Kidney (tissue), 14 donors: ENCODE results near the gene PRDM16. TPM values are rescaled to one million over a fixed set of nuclear protein-coding genes. Genes with fewer than 3 reads are reported as not detected.

ENCODE experiments used
- DNase-seq, 5 donors: peaks; one replicate each; pipeline ENCODE4 v3.0.0-alpha.2; 2013 to 2020
- FAIRE-seq: peaks from 2 replicates; lab custom pipeline; 2012; peaks lifted over from hg19 to GRCh38; lab: Jason Lieb, UNC
- H3K27ac ChIP-seq, 2 donors: one replicate each; pipeline ENCODE4 v1.7.0; 2013; ENCODE audit warnings: low read depth in 2 of 2, low read length in 2 of 2, inconsistent platforms in 1 of 2
- H3K27me3 ChIP-seq: one replicate; pipeline ENCODE4 v1.7.1; 2013; ENCODE audit warnings: low read length, inconsistent platforms; ENCODE audit not compliant: control insufficient read depth, insufficient read depth
- H3K36me3 ChIP-seq, 3 donors: one replicate each; pipeline versions ENCODE4 v1.7.0 to v1.7.1; 2013; ENCODE audit warnings: low read length in 3 of 3, control low read depth in 1 of 3, inconsistent platforms in 1 of 3; ENCODE audit not compliant: insufficient read depth in 3 of 3, control insufficient read depth in 2 of 3
- H3K4me1 ChIP-seq, 3 donors: one replicate each; pipeline versions ENCODE4 v1.7.0 to v1.7.1; 2013; ENCODE audit warnings: low read length in 3 of 3, inconsistent platforms in 1 of 3, low read depth in 1 of 3; ENCODE audit not compliant: control insufficient read depth in 2 of 3, insufficient read depth in 2 of 3
- H3K4me3 ChIP-seq, 3 donors: one replicate each; pipeline versions ENCODE4 v1.7.0 to v1.8.1; 2013; ENCODE audit warnings: low read length in 3 of 3, control low read depth in 1 of 3, inconsistent platforms in 1 of 3
- H3K9ac ChIP-seq, 3 donors: one replicate each; pipeline versions ENCODE4 v1.7.0 to v1.7.1; 2013; ENCODE audit warnings: low read length in 3 of 3, control low read depth in 1 of 3, inconsistent platforms in 1 of 3
- H3K9me3 ChIP-seq, 3 donors: one replicate each; pipeline versions ENCODE4 v1.7.0 to v1.7.1; 2013; ENCODE audit warnings: low read length in 3 of 3, control low read depth in 1 of 3, inconsistent platforms in 1 of 3; ENCODE audit not compliant: control insufficient read depth in 2 of 3, insufficient read depth in 1 of 3
- intact Hi-C: fragments of 100-400 bp; cut with DNase I; formaldehyde crosslinking; loops from one replicate; pipeline ENCODE4 v1.11.1; 2022
- polyA plus RNA-seq: library from polyadenylated mRNA; stranded (reverse); fragments of 350-450 nt; fragmentation: Illumina TruSeq; extraction: RNeasy Lipid Tissue Mini Kit (QIAGEN cat#74804); gene quantifications from one replicate; pipeline ENCODE4 v1.2.3, GENCODE V29; 2014; ENCODE audit warnings: low read depth, low replicate concordance; ENCODE audit not compliant: insufficient read depth
- total RNA-seq: library from RNA; stranded (reverse); fragmentation: NEBNext Ultra II Directional; extraction: Animal tissue kit (Norgen Biotek cat#: 25700); gene quantifications from one replicate; pipeline ENCODE4 v1.2.1, GENCODE V29; 2021
- TF ChIP-seq, protein P1 (sequence below): IDR thresholded peaks from 3 replicates; pipeline ENCODE4 v1.5.1; 2012; ENCODE audit warnings: mild to moderate bottlenecking, moderate library complexity, borderline replicate concordance; ENCODE audit not compliant: insufficient read depth; ENCODE audit errors: extremely low read depth
- donor health status: control.
- donor health status: control.
- donor health status: control.
- donor health status: control.
- donor health status: control.
- donor health status: DM: yes; HTN: yes; CAD: no.
- donor health status: Normal renal cell carcinoma (clear cell type).

The PRDM16 gene
- total and polyA plus RNA-seq, 2 donors from 2014 or later = 3.0 to 21.9 TPM

DNA sequence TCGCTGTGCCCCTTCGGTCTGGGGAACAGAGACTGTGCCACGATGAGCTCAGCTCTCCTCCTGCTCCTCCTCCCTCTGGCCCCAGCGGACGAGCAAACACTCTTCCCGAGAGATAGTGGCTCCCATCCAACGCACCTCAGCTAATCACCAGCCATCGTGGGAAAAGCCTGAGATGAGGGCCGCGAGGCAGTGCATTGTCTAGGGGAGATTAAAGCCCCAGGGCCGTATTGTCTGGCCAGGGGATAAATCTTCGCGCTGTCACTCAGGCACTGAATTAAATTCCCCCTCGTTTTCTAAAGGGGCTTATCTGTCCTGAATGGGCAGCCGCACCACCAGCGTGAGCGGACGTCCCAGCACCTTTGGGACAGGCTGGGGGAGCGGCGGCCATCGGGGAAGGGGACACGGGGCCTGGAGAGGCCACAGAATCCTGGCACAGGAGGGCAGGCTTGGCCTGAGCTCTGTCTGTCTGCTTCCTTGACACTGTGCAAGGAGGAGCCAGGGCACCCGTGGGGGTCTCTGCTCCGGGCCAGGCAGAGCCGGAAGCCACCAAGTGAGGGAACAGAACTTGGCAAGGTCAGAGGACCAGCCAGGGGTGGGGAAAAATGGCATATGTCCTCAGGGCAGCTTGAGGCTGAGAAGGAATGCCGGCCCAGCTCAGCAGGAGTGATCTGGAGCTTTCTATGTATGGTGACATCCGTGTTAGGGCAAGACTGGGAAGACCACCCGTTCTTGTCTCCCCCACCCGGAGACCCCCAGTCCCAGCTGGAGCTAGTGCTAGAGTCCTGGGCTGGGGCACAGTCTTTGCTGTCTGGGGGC is 32.3 kb downstream of the PRDM16 start:
- no peak overlapping the region for H3K27ac ChIP-seq
- H3K4me3 ChIP-seq = no peak overlapping the region
- H3K27me3 ChIP-seq = no peaks in the 10 kb centered on the region
- TF ChIP-seq, protein P1, sequence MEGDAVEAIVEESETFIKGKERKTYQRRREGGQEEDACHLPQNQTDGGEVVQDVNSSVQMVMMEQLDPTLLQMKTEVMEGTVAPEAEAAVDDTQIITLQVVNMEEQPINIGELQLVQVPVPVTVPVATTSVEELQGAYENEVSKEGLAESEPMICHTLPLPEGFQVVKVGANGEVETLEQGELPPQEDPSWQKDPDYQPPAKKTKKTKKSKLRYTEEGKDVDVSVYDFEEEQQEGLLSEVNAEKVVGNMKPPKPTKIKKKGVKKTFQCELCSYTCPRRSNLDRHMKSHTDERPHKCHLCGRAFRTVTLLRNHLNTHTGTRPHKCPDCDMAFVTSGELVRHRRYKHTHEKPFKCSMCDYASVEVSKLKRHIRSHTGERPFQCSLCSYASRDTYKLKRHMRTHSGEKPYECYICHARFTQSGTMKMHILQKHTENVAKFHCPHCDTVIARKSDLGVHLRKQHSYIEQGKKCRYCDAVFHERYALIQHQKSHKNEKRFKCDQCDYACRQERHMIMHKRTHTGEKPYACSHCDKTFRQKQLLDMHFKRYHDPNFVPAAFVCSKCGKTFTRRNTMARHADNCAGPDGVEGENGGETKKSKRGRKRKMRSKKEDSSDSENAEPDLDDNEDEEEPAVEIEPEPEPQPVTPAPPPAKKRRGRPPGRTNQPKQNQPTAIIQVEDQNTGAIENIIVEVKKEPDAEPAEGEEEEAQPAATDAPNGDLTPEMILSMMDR = no peak
- no peak for FAIRE-seq
- no peak for DNase-seq
- H3K4me1 ChIP-seq = peaks cover 0 to 5% (median 0%) of the 10 kb centered on the region in 3 donors
- intact Hi-C loops = no loop called here
- no peaks in the 10 kb centered on the region for H3K9me3 ChIP-seq
- no peak overlapping the region for H3K9ac ChIP-seq
- H3K36me3 ChIP-seq = no peaks in the 10 kb centered on the region

DNA sequence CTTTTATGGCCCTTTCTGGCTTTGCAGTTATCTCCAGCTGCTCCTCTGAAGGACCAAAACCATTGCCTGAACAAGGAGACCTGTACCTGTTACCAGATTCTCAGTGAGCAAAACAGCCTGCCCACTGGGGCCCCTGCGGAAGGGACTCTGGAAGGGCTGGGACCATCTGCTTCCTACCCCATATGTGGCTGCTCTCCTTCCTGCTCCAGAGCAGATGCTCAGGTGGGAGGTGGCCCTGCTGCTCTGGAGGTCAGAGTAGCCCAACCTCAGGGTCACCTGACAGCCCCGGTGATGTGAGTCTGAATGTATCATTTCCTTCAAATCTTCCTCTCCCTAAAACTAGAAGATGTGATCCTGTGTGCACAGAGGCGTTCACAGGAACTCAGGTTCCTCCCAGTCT is 33.6 kb downstream of the PRDM16 start:
- Histone ChIP-seq H3K27me3 (no peaks in the 10 kb centered on the region), H3K9ac (no peak overlapping the region), H3K4me1 (peaks cover 0 to 5% (median 0%) of the 10 kb centered on the region in 3 donors), H3K9me3 (peaks cover 0 to 1% (median 0%) of the 10 kb centered on the region in 3 donors), H3K4me3 (no peak overlapping the region), H3K36me3 (no peaks in the 10 kb centered on the region), H3K27ac (no peak overlapping the region)
- no peak for FAIRE-seq
- intact Hi-C loops = no loop called here
- TF ChIP-seq, protein P1 = no peak
- DNase-seq = no peak

DNA sequence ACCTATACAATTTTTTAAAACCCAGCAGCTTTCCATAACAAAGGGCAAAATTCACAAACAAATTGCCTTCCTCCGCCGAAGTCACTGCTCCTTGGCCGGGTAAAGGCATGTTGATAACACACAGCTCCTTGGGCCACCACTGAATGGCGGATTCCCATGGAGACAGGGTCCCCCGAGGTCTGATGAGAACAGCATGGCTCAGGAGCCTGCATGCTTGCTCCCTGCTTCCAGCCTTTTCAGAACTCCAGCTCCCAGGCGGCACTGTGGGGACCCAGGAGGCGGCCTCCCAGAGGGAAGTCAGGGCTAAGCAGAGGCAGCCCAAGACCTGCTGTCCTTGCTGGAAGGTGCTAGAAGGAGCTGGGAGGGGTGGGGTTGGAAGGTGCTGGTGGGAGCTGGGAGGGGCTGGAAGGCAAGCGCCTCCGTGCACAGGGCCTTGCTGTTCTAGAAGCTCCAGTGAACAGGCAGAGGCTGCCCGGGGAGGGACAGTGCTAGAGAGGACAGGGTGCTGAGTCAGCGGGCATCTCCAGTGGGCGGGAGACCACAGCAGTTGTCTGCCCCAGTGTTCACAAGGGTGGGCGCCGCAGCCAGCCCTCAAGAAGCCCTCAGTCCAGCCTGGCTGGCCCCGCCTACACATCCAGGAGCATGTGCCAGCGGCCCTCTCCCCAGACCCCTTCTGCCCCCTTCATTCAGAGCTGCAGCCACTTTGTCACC is 35.1 kb downstream of the PRDM16 start:
- Histone ChIP-seq H3K4me3 (no peak overlapping the region), H3K27me3 (no peaks in the 10 kb centered on the region), H3K36me3 (no peaks in the 10 kb centered on the region), H3K4me1 (peaks cover 0 to 5% (median 0%) of the 10 kb centered on the region in 3 donors), H3K27ac (no peak overlapping the region), H3K9me3 (peaks cover 0 to 9% (median 0%) of the 10 kb centered on the region in 3 donors), H3K9ac (no peak overlapping the region)
- no peak for DNase-seq
- intact Hi-C loops = no loop called here
- TF ChIP-seq, protein P1 = no peak
- FAIRE-seq = no peak
